ENCODE results near the gene ARMC3.

ARMC3 gene

DNA sequence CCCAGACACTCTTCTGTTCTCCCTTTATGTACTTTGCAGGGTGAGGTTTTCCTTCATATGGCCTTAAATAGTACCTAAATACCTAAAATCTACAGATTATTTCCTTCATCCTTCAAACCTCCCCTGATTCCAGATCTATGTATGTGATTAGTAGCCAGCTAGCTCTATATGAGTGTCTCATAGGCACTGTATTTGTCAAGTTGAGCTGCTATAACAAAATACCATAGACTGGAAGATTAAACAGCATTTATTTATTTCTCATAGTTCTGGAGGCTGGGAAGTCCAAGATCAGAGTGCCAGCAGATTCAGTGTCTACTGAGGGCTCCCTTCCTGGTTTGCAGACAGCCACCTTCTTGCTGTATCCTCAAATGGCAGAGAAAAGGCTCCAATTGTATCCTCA is 106.9 kb downstream of the ARMC3 start:
- no peak for TF ChIP-seq CTCF (IDR thresholded peaks at IDR 0.05; ENCODE audit: low read depth, low read length)
- no peak for DNase-seq
- Histone ChIP-seq H3K27me3 (ENCODE audit: insufficient read depth, low read depth, severe bottlenecking) (no peaks in the 10 kb centered on the region), H3K4me3 (ENCODE audit: low read depth, low read length) (no peak overlapping the region), H3K9me3 (ENCODE audit: severe bottlenecking) (no peaks in the 10 kb centered on the region), H3K36me3 (no peaks in the 10 kb centered on the region), H3K27ac (no peak overlapping the region)

- Histone ChIP-seq H3K27me3 (ENCODE audit: insufficient read depth, low read depth, severe bottlenecking) (no peaks in the 10 kb centered on the region), H3K9me3 (ENCODE audit: severe bottlenecking) (no peaks in the 10 kb centered on the region), H3K27ac (no peak overlapping the region), H3K36me3 (no peaks in the 10 kb centered on the region), H3K4me3 (ENCODE audit: low read depth, low read length) (no peak overlapping the region)
- peak; percentile 38 for TF ChIP-seq CTCF (IDR thresholded peaks at IDR 0.05; ENCODE audit: low read depth, low read length)
- peak; percentile 8 for DNase-seq
These were observed 107.7 kb downstream of the ARMC3 start for GRCh38 chr10:23035569-23035968.

GRCh38 chr10:23037152-23037551 is 109.3 kb downstream of the ARMC3 start:
- no peaks in the 10 kb centered on the region for H3K27me3 ChIP-seq (ENCODE audit: insufficient read depth, low read depth, severe bottlenecking)
- no peaks in the 10 kb centered on the region for H3K9me3 ChIP-seq (ENCODE audit: severe bottlenecking)
- no peaks in the 10 kb centered on the region for H3K36me3 ChIP-seq
- no peak for TF ChIP-seq CTCF (IDR thresholded peaks at IDR 0.05; ENCODE audit: low read depth, low read length)
- no peak overlapping the region for H3K4me3 ChIP-seq (ENCODE audit: low read depth, low read length)
- DNase-seq, result no peak
- H3K27ac ChIP-seq, result no peak overlapping the region

GRCh38 chr10:23037561-23037960 is 109.7 kb downstream of the ARMC3 start:
- no peak for TF ChIP-seq CTCF (IDR thresholded peaks at IDR 0.05; ENCODE audit: low read depth, low read length)
- H3K36me3 ChIP-seq, result no peaks in the 10 kb centered on the region
- H3K27ac ChIP-seq, result no peak overlapping the region
- H3K27me3 ChIP-seq (ENCODE audit: insufficient read depth, low read depth, severe bottlenecking), result no peaks in the 10 kb centered on the region
- DNase-seq, result no peak
- H3K4me3 ChIP-seq (ENCODE audit: low read depth, low read length), result no peak overlapping the region
- no peaks in the 10 kb centered on the region for H3K9me3 ChIP-seq (ENCODE audit: severe bottlenecking)

DNA sequence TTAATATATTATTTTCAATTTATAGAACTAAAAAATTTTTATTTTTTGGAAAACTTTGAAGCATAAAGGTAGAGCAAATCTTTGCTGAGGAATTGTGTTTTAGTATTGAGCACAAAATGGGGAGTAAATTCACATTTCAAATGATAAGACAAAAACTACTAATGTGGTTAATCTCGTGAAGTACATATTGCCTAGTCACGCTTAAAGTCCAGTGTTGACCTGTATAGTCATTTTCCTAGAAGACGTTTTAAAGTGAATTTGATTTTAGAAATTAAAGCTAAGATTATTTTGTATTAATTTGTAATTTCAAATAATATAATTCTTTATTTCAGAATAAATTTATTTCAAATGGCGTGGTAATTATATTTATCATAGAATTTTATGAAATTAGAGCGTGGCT is 110.3 kb downstream of the ARMC3 start:
- DNase-seq, result no peak
- TF ChIP-seq CTCF (IDR thresholded peaks at IDR 0.05; ENCODE audit: low read depth, low read length), result no peak
- no peaks in the 10 kb centered on the region for H3K27me3 ChIP-seq (ENCODE audit: insufficient read depth, low read depth, severe bottlenecking)

DNA sequence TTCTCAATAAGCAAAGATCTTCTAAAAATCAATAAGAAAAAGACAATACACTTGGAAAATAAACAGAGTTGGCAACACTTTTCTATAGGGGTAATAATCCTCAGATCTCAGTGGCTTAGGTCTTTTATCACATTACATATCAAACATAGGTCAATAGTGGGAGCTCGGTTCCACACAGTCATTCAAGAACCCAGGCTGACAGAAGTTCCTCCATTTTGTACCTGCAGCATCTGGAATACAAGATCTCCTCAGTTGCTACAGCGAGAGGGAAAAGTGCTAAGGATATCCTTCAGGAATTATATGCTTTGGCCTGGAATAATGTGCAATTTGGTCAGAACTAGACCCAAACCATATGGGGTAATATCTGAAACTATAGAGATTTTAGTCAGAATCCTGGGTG is 112.1 kb downstream of the ARMC3 start:
- H3K27me3 ChIP-seq (ENCODE audit: insufficient read depth, low read depth, severe bottlenecking), result no peaks in the 10 kb centered on the region
- no peak for DNase-seq
- H3K27ac ChIP-seq, result no peak overlapping the region
- no peaks in the 10 kb centered on the region for H3K36me3 ChIP-seq
- no peaks in the 10 kb centered on the region for H3K9me3 ChIP-seq (ENCODE audit: severe bottlenecking)
- TF ChIP-seq CTCF (IDR thresholded peaks at IDR 0.05; ENCODE audit: low read depth, low read length), result no peak
- no peak overlapping the region for H3K4me3 ChIP-seq (ENCODE audit: low read depth, low read length)

More for the DNA sequence above, 110.3 kb downstream of the ARMC3 start:
- Histone ChIP-seq H3K9me3 (ENCODE audit: severe bottlenecking) (no peaks in the 10 kb centered on the region), H3K36me3 (no peaks in the 10 kb centered on the region), H3K4me3 (ENCODE audit: low read depth, low read length) (no peak overlapping the region), H3K27ac (no peak overlapping the region)

Data from WERI-Rb-1 (cell line).